NCI-H2171 treated with DMSO at 0.1 percent for 48 hours (cell line): Measurements from ENCODE around the gene SLC25A26.
"Not testable (repeated sequence)": the region's sequence is repeated elsewhere in the genome, so short reads cannot be mapped to it uniquely, and the experiment has no call there.

Experiments
- DNase-seq: peaks from one replicate; lab custom pipeline; 2025; lab: John Stamatoyannopoulos, UW

SLC25A26 gene

DNA sequence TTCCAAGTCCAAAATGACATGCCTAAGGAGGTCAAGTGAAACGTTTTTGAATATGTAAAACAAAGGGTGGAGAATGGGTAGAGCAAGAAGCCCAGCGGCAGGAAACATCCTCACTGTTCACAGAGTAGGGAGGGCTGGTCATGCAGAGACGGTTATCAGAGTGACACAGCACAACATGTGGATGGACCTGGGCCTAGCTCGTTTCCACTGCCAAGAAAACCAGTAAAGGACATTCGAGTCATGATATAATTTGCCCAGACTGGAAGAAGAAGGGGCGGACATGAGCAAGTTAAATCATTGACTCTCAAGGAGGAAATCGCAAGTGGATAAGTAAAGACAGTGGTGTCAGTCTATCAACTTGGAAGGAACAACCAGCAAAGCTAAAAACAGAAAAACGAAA lies 190.7 kb downstream of the SLC25A26 start:
- DNase-seq: no peak

DNA sequence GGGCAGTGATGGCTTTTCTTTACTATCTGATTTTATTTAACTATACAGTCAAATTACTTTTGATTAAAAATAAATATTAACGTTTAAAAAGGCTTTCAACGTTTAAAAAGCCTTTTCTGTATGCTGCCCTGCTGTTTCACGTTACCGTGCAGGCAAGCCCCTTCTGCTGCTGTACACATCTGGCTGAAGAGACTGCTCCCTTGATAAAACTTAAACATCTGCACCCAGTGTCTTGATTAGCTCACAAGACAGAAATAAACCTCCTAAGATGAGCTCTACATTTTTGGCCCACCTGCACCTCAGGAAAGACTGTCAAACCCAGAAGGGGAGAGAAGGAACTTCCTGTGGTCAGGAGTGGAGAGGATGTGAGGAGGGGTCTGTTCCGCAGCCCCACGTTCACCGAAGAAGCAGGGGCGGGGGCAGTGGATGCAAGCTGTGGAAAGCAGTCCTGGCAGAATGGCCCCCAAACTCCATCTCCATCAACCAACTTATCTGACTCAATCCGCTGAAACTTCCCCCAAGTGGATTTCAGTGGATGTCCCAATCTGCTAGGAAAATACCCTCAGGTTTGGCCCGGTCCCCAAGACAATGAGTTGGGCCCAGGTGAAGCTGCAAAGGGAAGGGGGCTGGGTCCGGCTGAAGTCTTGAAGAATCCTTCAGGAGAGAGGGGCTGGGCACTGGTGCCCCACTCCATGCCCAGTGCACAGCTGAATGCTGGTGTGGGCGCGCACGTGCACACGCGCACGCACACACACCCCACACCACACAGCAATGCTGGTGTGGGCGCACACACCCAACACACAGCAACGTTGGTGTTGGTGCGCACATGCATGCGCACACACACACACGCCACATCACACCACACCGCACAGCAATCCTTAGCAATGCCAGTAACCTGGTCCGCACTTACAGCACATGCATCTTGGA lies 191.4 kb downstream of the SLC25A26 start:
- no peak for DNase-seq

DNA sequence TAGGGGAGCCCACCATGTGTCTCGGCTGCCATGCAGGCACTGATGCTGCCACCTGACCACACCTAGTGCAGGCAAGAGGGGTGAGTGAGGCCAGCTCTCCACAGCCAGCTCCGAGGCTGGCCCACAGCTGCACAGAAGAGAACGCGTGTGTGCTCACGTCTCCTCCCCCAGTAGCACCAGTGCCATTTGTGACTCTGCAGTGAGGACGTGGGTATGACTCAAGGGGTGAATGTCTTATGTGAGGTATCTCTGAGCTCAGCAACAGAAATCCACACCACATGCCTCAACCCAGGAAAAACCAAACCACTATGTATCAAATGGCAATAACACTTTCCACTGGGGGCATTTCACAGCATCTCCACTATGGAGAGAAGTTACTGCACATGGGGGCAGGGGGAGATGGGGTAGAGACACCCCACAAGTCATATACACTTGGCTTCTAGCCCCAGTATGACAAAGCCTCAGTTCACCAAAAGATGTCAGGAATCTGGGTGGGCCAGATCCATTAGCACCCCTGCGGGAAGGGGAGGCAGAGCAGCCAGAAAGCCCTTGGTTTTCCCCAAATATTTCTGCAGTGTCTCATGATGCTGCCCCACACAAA lies 192.4 kb downstream of the SLC25A26 start:
- no peak for DNase-seq

DNA sequence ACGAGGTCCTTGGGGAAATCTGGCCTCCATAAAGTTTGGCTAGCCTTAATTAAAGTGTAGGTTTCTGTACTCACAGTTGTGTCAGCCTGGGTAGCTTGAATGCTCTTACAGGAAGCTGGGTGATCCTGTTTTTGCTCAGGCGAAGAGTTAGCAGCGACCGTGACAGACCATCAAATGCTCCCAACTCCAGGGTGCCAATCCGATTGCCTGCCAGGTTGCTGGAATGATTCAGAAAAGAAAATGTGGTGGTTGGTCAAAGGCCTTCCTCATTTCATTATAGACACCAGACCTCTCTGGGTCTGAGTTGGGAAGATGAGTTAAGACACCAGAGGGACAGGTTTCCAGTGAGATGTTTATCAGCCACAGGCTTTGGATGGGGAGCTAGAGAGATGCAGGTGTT lies 194.0 kb downstream of the SLC25A26 start:
- no peak for DNase-seq

DNA sequence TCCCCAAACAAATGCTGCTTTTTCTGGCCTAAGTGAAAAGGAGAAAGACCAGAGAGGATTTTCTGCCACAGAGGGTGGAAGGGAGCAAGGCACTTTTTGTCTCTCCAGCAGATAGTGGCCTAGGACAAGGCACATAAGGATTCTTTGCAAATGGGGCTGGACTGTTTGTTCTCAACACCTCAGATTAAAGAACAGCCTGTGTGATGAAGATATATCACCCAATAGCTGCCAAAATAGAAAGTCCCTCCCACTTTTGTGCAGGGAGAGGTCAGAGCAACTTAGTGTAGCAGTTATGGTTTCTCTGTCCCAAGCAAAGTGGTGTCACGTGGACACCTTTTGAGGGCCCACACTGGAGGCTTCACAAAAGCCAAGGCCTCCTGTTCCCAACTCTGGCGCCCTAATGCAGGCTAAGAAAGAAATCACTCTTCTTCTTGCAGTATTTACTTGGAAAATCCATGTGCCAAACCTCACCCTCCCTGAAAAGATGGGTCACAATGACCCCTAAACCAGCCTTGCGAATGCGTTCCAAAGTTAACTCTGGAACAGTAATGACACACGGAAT lies 195.1 kb downstream of the SLC25A26 start:
- no peak for DNase-seq

DNA sequence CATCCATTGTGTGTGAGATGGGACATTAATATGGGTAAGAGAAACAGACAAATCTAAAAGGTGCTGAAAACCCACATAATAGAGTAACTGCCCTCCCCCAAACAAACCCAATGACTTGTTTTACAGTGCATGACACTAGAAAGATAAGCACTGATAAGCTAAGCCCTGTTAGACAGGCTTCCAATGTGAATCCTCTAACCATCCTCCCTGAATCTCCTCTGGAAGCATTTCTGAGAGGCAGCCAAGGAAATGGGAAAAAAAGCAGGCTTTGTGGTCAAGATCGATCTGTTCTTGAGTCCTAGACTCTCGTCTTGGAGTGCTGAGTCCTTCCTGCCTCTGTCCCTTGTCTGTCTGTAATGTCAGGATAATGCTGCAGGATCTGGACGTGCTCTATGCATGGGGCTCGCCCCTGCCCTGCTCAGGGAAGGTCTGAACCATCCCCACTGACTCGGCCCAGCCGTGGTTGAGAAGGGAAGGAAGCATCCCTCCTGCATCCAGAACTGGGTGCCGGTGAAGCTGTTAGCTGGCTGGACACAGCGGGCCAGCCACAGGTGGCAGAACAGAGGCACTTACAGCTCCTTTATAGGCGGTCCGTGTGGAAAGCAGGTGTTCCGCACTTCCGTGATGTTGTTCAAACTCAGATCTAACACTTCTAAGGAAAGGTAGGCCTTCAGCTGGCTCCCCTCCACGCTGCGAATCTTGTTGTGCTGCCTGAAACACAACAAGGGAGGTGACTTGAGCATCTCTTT lies 195.9 kb downstream of the SLC25A26 start:
- DNase-seq: no peak

DNA sequence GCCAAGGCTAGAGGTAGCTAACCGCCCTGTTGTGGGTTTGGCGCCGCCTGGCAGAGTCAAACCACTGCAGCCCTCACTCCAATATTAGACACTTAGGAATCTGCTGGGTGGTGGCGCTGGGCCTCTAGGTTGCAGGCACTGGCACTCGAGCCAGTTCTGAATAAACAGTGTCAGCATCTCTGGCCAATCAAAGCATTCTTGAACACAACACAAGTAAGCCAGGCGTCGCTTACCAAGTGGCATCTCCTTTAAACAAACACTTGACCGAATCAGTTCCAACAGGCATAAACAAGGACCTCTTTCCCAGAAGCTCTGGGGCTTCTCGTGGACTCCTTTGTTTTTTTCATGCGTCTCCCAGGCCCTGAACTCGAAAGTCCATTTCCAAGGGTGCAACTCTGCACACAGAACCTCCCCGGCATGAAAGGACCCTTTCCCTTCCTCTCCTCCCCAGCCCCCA lies 197.7 kb downstream of the SLC25A26 start:
- no peak for DNase-seq

DNA sequence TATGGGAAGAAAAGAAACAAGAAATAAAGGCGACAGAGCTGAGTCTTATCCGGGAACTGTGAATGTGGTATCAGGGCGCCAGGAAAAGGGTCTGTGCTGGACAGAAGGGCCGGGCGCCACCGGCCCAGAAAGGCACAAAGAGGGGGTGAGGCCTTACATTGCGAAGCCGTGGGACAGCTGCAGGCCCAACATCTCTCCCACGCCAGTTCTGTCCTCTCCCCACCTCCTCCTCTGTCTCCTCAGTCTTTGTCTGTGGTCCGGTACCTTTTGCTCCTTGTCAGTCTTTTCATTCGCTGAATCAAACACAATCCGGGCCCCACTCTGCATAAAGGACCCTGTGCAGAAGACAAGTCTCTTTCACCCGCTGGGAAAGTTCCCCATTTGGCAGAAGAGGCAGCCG lies 198.2 kb downstream of the SLC25A26 start:
- no peak for DNase-seq

DNA sequence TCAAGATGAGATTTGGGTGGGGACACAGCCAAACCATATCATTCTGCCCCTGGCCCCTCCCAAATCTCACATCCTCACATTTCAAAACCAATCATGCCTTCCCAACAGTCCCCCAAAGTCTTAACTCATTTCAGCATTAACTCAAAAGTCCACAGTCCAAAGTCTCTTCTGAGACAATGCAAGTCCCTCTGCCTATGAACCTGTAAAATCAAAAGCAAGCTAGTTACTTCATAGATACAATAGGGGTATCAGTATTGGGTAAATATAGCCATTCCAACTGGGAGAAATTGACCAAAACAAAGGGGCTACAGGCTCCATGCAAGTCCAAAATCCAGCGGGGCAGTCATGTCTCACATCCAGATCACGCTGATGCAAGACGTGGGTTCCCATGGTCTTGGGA lies 200.3 kb downstream of the SLC25A26 start:
- not testable (repeated sequence) for DNase-seq

DNA sequence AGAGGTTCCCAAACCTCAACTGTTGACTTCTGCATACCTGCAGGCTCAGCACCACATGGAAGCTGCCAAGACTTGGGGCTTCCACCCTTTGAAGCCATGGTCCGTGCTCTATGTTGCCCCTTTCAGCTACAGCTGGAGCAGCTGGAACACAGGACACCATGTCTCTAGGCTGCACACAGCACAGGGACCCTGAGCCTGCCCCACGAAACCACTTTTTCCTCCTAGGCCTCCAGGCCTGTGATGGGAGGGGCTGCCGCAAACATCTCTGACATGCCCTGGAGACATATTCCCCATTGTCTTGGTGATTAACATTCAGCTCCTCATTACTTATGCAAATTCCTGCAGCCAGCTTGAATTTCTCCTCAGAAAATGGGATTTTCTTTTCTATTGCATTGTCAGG lies 201.1 kb downstream of the SLC25A26 start:
- not testable (repeated sequence) for DNase-seq

DNA sequence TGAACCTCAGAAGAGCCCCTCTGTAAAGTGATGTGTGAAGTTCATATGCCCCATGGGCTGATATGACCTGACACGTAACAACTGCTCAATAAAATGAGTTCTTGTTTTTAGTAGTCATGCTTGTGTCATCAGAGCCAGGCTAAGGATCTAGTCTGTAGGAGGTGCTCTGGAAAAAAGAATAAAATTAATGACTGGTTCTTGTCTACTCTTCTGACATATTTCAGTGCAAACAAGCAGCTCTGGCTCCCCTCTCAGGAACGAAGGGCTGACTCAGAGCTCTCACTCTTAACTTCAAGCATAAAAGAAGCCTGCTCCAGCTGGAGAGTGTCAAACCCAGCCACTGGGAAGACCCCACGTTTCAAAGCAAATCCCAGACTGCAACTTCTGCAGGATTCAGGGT lies 203.0 kb downstream of the SLC25A26 start:
- DNase-seq: no peak

DNA sequence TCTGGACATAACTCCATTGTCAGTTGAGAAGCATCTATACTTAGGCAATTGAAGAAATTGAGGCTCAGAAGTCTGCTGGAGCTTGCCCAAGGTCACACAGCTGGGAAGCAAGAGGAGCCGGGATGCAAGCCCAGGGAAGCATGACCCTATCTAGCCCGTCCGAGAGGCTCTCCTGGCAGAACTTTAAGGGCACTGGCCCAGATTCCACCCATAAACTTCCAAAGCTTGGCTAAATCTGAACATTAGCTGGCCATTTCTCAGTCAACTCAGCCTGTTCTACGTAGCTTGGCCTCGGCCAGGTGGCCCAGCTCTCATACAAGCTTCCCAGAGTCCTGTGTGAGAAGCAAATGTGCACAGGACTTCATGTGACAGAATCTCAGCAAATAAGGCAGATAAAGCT lies 204.2 kb downstream of the SLC25A26 start:
- DNase-seq: no peak

DNA sequence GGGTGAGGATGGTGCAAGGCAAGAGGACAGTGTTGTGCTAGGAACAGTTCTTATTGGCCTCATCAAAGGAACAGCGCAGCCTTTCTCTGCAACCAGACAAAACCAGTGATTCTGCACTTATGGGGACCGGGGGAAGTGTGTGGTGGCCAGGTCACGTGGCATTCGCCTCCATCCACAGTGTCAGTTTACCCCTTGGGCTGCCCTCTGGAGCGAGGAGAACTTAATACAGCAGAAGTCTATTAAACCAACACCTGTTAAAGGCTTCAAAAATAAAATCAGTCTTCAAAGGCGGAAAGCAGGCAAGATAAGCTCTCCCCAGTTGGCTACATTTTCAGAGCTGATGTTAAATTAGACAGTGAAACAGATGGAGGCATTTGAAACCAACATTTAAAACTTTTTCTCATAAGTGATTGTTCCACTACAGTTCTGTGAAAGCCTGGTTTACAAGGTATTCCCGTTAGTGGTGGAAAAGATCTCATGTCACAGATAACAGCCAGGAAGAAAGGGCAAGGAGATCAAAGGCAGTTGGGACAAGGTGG lies 204.8 kb downstream of the SLC25A26 start:
- DNase-seq: peak; percentile 41

DNA sequence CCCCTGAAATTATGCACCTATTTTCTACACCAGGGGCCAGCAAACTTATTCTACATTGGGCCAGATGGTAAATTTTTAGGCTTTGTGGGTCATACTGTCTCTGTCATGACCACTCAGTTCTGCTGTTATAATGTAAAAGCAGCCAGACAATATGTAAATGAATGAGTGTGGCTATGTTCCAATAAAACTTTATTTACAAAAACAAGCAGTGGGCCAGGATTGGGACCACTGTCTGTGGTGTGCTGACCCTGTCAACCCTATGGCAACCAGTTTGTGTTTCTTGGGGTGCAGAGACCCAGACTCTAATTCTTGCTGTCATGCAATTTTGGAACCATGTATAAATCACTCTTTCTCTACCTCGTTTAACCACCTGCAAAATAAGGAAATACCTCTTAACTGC lies 205.3 kb downstream of the SLC25A26 start:
- no peak for DNase-seq

DNA sequence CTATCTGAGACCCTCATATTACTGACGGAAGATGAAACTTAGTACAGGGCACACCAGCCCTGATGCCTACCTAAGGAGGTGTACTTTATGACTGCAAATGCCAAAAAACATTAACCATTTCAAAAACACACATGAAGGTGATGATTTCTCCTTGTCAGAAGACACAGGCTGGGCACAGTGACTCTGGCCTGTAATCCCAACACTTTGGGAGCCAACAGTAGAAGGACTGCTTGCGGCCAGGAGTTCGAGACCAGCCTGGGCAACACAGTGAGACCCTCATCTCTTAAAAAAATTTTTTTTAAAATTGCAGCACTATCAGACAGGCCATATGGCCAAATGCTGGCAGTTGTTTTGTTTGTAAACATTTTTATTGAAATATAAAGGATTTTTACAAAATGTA lies 206.6 kb downstream of the SLC25A26 start:
- DNase-seq: no peak

DNA sequence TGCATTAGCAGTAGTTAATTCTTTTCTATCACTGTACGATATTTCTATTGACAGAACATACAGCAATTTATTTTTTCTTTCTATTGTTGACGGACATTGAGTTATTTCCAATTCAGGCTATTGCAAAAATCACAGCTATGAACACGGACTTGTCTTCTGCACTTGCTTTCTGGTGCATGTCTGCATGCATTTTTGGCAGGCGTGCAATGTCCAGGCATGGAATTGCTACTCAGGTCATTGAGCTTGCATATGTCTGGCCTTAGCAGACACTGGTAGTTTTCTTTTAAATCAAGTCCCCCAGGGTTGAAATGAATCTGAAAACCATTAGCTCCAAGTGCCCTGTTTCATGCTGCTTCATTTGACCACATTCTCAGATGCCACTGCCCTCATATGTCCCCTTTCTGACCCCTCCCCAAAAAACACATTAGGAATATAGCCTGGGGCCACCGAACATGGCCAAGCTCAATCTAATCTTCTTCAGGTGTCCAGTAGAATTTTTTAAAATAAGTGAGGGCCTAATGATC lies 207.2 kb downstream of the SLC25A26 start:
- no peak for DNase-seq
